K562 (cell line): ENCODE measurements around the gene MDC1. TPM values are rescaled to one million over a fixed set of nuclear protein-coding genes. Genes with fewer than 3 reads are reported as not detected.
A peak's percentile ranks its signal among the peaks of the same experiment; 100 is the strongest.

ENCODE experiments used
- polyA plus RNA-seq, 8 experiments: library from polyadenylated mRNA; depleted of rRNA in 4 of 8; stranded (reverse) in 5 of 8; unstranded in 3 of 8; fragments of >200 nt; fragmentation: Nextera tagmentation in 2 of 8; fragmentation: Illumina TruSeq in 1 of 8; extraction: Ambion mirVana in 2 of 8; extraction: Trizol in 1 of 8; gene quantifications; 2 replicates each; pipeline versions ENCODE4 v1.2.1 to v1.2.3, GENCODE V29; 2011 to 2014; ENCODE audit warnings: inconsistent platforms in 1 of 8, missing spikeins in 1 of 8
- total RNA-seq, 7 experiments: library from RNA; depleted of rRNA in 6 of 7; stranded (reverse); fragments of >200 nt in 6 of 7; fragmentation: Illumina TruSeq in 2 of 7; extraction: Trizol in 2 of 7; gene quantifications; 2 replicates each; pipeline versions ENCODE4 v1.2.1 to v1.2.3, GENCODE V29; 2011 to 2021; ENCODE audit warnings: low replicate concordance in 1 of 7
- TF ChIP-seq, protein P1 (sequence below): fragments of 450-650 bp; IDR thresholded peaks from 2 replicates; pipeline ENCODE4 v1.6.1; 2018; ENCODE audit not compliant: partially characterized antibody
- TF ChIP-seq, protein P2 (sequence below), 2 experiments: fragments of 450-650 bp; formaldehyde crosslinking in 1 of 2; IDR thresholded peaks; 2 replicates each; pipeline versions ENCODE4 v1.4.0 to v1.6.1; 2014 to 2020; ENCODE audit warnings: mild to moderate bottlenecking in 2 of 2, borderline replicate concordance in 1 of 2, low read depth in 1 of 2
- TF ChIP-seq, protein P3 (sequence below): sonication (generic); formaldehyde crosslinking; IDR thresholded peaks from 2 replicates; pipeline ENCODE4 v1.8.0; 2023; ENCODE audit warnings: mild to moderate bottlenecking, missing genetic modification reagents
- TF ChIP-seq, protein P4 (sequence below): fragments of 200-800 bp; sonication (Bioruptor generic); IDR thresholded peaks from 2 replicates; pipeline ENCODE4 v1.6.1; 2017; ENCODE audit warnings: missing genetic modification characterization, missing compliant biosample characterization

The MDC1 gene
- total and polyA plus RNA-seq, 9 of the 15 experiments (the other 6 are each of a cell fraction or from before 2014, with no cell fraction given): 8.2 to 114 (median 20.0) TPM

- TF ChIP-seq, protein P1, sequence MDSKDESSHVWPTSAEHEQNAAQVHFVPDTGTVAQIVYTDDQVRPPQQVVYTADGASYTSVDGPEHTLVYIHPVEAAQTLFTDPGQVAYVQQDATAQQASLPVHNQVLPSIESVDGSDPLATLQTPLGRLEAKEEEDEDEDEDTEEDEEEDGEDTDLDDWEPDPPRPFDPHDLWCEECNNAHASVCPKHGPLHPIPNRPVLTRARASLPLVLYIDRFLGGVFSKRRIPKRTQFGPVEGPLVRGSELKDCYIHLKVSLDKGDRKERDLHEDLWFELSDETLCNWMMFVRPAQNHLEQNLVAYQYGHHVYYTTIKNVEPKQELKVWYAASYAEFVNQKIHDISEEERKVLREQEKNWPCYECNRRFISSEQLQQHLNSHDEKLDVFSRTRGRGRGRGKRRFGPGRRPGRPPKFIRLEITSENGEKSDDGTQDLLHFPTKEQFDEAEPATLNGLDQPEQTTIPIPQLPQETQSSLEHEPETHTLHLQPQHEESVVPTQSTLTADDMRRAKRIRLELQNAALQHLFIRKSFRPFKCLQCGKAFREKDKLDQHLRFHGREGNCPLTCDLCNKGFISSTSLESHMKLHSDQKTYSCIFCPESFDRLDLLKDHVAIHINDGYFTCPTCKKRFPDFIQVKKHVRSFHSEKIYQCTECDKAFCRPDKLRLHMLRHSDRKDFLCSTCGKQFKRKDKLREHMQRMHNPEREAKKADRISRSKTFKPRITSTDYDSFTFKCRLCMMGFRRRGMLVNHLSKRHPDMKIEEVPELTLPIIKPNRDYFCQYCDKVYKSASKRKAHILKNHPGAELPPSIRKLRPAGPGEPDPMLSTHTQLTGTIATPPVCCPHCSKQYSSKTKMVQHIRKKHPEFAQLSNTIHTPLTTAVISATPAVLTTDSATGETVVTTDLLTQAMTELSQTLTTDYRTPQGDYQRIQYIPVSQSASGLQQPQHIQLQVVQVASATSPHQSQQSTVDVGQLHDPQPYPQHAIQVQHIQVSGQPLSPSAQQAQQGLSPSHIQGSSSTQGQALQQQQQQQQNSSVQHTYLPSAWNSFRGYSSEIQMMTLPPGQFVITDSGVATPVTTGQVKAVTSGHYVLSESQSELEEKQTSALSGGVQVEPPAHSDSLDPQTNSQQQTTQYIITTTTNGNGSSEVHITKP: peak; percentile 89
- TF ChIP-seq, protein P2, sequence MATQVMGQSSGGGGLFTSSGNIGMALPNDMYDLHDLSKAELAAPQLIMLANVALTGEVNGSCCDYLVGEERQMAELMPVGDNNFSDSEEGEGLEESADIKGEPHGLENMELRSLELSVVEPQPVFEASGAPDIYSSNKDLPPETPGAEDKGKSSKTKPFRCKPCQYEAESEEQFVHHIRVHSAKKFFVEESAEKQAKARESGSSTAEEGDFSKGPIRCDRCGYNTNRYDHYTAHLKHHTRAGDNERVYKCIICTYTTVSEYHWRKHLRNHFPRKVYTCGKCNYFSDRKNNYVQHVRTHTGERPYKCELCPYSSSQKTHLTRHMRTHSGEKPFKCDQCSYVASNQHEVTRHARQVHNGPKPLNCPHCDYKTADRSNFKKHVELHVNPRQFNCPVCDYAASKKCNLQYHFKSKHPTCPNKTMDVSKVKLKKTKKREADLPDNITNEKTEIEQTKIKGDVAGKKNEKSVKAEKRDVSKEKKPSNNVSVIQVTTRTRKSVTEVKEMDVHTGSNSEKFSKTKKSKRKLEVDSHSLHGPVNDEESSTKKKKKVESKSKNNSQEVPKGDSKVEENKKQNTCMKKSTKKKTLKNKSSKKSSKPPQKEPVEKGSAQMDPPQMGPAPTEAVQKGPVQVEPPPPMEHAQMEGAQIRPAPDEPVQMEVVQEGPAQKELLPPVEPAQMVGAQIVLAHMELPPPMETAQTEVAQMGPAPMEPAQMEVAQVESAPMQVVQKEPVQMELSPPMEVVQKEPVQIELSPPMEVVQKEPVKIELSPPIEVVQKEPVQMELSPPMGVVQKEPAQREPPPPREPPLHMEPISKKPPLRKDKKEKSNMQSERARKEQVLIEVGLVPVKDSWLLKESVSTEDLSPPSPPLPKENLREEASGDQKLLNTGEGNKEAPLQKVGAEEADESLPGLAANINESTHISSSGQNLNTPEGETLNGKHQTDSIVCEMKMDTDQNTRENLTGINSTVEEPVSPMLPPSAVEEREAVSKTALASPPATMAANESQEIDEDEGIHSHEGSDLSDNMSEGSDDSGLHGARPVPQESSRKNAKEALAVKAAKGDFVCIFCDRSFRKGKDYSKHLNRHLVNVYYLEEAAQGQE (IDR thresholded peaks at IDR 0.05; ENCODE audit: borderline replicate concordance): peak; percentile 15; the same call in 1 of the 2 replicates
- TF ChIP-seq, protein P2 (CRISPR knock-in tag; IDR thresholded peaks at IDR 0.05; ENCODE audit: low read depth): no peak
- TF ChIP-seq, protein P3, sequence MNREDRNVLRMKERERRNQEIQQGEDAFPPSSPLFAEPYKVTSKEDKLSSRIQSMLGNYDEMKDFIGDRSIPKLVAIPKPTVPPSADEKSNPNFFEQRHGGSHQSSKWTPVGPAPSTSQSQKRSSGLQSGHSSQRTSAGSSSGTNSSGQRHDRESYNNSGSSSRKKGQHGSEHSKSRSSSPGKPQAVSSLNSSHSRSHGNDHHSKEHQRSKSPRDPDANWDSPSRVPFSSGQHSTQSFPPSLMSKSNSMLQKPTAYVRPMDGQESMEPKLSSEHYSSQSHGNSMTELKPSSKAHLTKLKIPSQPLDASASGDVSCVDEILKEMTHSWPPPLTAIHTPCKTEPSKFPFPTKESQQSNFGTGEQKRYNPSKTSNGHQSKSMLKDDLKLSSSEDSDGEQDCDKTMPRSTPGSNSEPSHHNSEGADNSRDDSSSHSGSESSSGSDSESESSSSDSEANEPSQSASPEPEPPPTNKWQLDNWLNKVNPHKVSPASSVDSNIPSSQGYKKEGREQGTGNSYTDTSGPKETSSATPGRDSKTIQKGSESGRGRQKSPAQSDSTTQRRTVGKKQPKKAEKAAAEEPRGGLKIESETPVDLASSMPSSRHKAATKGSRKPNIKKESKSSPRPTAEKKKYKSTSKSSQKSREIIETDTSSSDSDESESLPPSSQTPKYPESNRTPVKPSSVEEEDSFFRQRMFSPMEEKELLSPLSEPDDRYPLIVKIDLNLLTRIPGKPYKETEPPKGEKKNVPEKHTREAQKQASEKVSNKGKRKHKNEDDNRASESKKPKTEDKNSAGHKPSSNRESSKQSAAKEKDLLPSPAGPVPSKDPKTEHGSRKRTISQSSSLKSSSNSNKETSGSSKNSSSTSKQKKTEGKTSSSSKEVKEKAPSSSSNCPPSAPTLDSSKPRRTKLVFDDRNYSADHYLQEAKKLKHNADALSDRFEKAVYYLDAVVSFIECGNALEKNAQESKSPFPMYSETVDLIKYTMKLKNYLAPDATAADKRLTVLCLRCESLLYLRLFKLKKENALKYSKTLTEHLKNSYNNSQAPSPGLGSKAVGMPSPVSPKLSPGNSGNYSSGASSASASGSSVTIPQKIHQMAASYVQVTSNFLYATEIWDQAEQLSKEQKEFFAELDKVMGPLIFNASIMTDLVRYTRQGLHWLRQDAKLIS (CRISPR knock-in tag): 0 out of 2 replicates have a peak, but pooled peaks have one; percentile 39
- TF ChIP-seq, protein P4, sequence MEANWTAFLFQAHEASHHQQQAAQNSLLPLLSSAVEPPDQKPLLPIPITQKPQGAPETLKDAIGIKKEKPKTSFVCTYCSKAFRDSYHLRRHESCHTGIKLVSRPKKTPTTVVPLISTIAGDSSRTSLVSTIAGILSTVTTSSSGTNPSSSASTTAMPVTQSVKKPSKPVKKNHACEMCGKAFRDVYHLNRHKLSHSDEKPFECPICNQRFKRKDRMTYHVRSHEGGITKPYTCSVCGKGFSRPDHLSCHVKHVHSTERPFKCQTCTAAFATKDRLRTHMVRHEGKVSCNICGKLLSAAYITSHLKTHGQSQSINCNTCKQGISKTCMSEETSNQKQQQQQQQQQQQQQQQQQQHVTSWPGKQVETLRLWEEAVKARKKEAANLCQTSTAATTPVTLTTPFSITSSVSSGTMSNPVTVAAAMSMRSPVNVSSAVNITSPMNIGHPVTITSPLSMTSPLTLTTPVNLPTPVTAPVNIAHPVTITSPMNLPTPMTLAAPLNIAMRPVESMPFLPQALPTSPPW (CRISPR knock-in tag): no peak
Measured at GRCh38 chr6:30727920-30728553, 11.0 kb upstream of the MDC1 start (continued).
